ENCODE data around the gene PHACTR1. TPM values are rescaled to one million over a fixed set of nuclear protein-coding genes. Genes with fewer than 3 reads are reported as not detected.

Gene PHACTR1
- polyA plus RNA-seq, 1 experiment: not detected

DNA sequence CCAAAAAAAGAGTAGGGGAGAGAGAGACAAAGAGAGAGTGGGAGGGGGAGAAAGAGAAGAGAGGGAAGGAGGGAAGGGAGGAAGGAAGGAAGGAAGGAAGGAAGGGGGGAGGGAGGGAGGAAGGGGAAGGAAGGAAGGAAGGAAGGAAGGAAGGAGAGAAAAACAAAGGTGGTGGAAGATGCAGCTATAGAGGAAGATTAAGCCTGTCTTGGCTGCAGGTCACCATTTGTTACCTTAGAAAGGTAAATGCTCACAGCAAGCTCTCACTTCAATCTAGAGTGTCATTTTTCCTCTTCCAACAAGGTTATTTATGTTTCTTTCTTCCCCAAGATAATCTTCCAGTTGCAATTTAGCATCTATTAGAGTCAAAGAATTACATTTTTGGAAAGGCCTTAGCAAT, 284.0 kb downstream of the PHACTR1 start:
- Histone ChIP-seq H3K27me3 (ENCODE audit: control insufficient read depth, insufficient read depth, low read length) (no peaks in the 10 kb centered on the region), H3K4me3 (ENCODE audit: low read depth, low read length) (no peak overlapping the region), H3K9me3 (ENCODE audit: control insufficient read depth, insufficient read depth, low read length) (no peaks in the 10 kb centered on the region), H3K27ac (ENCODE audit: low read depth, low read length) (no peak overlapping the region)
- ChIA-PET POLR2A (no interaction called here), CTCF (no interaction called here)
- TF ChIP-seq, protein P1, sequence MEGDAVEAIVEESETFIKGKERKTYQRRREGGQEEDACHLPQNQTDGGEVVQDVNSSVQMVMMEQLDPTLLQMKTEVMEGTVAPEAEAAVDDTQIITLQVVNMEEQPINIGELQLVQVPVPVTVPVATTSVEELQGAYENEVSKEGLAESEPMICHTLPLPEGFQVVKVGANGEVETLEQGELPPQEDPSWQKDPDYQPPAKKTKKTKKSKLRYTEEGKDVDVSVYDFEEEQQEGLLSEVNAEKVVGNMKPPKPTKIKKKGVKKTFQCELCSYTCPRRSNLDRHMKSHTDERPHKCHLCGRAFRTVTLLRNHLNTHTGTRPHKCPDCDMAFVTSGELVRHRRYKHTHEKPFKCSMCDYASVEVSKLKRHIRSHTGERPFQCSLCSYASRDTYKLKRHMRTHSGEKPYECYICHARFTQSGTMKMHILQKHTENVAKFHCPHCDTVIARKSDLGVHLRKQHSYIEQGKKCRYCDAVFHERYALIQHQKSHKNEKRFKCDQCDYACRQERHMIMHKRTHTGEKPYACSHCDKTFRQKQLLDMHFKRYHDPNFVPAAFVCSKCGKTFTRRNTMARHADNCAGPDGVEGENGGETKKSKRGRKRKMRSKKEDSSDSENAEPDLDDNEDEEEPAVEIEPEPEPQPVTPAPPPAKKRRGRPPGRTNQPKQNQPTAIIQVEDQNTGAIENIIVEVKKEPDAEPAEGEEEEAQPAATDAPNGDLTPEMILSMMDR (IDR thresholded peaks at IDR 0.05; ENCODE audit: low read depth, low read length): no peak
- no peak for DNase-seq (ENCODE audit: low read depth, low spot score)

- CTCF ChIA-PET: no interaction called here
- TF ChIP-seq, protein P1 (IDR thresholded peaks at IDR 0.05; ENCODE audit: low read depth, low read length): no peak
- Histone ChIP-seq H3K9me3 (ENCODE audit: control insufficient read depth, insufficient read depth, low read length) (no peaks in the 10 kb centered on the region), H3K27ac (ENCODE audit: low read depth, low read length) (no peak overlapping the region), H3K4me3 (ENCODE audit: low read depth, low read length) (no peak overlapping the region), H3K27me3 (ENCODE audit: control insufficient read depth, insufficient read depth, low read length) (no peaks in the 10 kb centered on the region)
- POLR2A ChIA-PET: no interaction called here
- no peak for DNase-seq (ENCODE audit: low read depth, low spot score)
These were observed 285.4 kb downstream of the PHACTR1 start for GRCh38 chr6:13001927-13002326.

DNA sequence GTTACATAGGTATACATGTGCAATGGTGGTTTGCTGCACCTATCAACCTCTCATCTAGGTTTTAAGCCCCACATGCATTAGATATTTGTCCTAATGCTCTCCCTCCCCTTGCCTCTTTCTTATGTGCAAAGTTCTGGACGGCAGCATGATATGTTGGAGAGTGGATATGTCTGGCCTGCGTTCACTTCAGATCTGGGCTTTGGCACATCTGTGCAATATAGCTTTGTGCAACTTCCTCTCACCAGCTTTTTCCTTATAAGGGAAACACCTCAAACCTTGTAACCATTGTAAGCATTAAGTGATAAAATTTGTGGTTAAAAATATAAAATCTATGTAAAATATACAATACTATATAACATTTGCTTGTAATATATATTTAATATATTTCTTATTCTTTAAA, 288.0 kb downstream of the PHACTR1 start:
- Histone ChIP-seq H3K27me3 (ENCODE audit: control insufficient read depth, insufficient read depth, low read length) (no peaks in the 10 kb centered on the region), H3K4me3 (ENCODE audit: low read depth, low read length) (no peak overlapping the region), H3K27ac (ENCODE audit: low read depth, low read length) (no peak overlapping the region), H3K9me3 (ENCODE audit: control insufficient read depth, insufficient read depth, low read length) (no peaks in the 10 kb centered on the region)
- ChIA-PET POLR2A (no interaction called here), CTCF (no interaction called here)
- TF ChIP-seq, protein P1 (IDR thresholded peaks at IDR 0.05; ENCODE audit: low read depth, low read length): no peak
- DNase-seq (ENCODE audit: low read depth, low spot score): no peak

GRCh38 chr6:13005994-13006393, 289.4 kb downstream of the PHACTR1 start:
- ChIA-PET CTCF (no interaction called here), POLR2A (no interaction called here)
- Histone ChIP-seq H3K27me3 (ENCODE audit: control insufficient read depth, insufficient read depth, low read length) (no peaks in the 10 kb centered on the region), H3K4me3 (ENCODE audit: low read depth, low read length) (no peak overlapping the region), H3K9me3 (ENCODE audit: control insufficient read depth, insufficient read depth, low read length) (no peaks in the 10 kb centered on the region), H3K27ac (ENCODE audit: low read depth, low read length) (no peak overlapping the region)
- TF ChIP-seq, protein P1 (IDR thresholded peaks at IDR 0.05; ENCODE audit: low read depth, low read length): no peak
- DNase-seq (ENCODE audit: low read depth, low spot score): no peak

DNA sequence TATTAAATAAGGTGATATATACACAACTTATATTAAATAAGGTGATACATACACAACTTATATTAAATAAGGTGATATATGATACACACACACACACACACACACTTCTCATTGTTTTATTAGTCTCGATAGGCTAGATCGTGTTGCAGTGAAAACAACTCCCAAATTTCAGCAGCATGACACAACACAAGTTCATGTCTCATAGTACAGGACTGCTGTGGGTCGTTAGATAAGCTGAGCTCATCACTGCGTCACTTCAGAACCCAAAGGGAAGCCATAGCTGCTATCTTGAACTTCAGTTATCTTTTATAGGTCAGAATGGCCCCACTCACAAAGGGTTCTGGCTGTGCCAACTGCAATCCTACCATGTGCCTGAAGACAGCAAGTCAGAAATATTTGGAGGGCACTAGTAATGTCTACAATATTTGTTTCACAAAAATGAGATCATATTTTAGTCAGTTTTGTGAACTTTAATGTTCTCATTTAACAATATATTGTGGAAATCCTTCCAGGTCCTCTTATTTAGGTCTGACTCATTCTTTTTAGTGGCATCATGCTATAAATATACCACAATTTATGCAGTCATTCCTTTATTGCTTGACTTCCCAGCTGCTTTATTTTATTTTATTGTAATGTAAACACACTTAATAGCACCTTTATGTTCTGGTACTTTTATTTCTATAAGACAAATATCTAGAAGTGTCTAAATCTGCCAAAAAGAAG, 290.2 kb downstream of the PHACTR1 start:
- POLR2A ChIA-PET: no interaction called here
- CTCF ChIA-PET: no interaction called here
- no peaks in the 10 kb centered on the region for H3K27me3 ChIP-seq (ENCODE audit: control insufficient read depth, insufficient read depth, low read length)
- no peak overlapping the region for H3K27ac ChIP-seq (ENCODE audit: low read depth, low read length)
- TF ChIP-seq, protein P1 (IDR thresholded peaks at IDR 0.05; ENCODE audit: low read depth, low read length): no peak
- no peak overlapping the region for H3K4me3 ChIP-seq (ENCODE audit: low read depth, low read length)
- no peaks in the 10 kb centered on the region for H3K9me3 ChIP-seq (ENCODE audit: control insufficient read depth, insufficient read depth, low read length)
- no peak for DNase-seq (ENCODE audit: low read depth, low spot score)
